22Rv1 (cell line): ENCODE measurements around the gene DHRS12.

Experiments used
- ZFX ChIP-seq: fragments of 450-650 bp; IDR thresholded peaks from 2 replicates; pipeline ENCODE4 v1.6.1; 2017; ENCODE audit warnings: antibody characterized with exemption, borderline replicate concordance
- TF ChIP-seq, protein P1 (sequence below): fragments of 450-650 bp; IDR thresholded peaks from 2 replicates; pipeline ENCODE4 v1.5.1; 2017; ENCODE audit warnings: mild to moderate bottlenecking

DNA sequence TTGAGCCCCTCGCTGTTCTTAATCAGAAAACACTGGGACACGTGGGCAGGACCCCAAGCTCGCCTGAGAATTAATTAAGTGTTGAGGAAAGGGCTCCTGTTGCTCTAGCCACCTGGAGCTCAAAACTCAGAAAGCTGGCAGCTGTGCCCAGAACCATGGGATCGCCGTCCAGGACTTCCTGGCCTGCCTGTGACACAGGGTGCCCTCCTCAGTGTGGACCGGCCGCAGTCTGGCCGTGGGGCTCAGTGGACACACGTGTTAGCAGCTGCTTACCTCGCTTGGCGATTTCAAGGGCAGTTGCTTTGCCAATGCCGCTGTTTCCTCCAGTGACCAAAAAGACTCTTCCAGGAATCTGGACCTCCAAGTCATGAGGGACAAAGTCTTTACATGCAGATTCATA is 4.7 kb downstream of the DHRS12 start:
- TF ChIP-seq, protein P1, sequence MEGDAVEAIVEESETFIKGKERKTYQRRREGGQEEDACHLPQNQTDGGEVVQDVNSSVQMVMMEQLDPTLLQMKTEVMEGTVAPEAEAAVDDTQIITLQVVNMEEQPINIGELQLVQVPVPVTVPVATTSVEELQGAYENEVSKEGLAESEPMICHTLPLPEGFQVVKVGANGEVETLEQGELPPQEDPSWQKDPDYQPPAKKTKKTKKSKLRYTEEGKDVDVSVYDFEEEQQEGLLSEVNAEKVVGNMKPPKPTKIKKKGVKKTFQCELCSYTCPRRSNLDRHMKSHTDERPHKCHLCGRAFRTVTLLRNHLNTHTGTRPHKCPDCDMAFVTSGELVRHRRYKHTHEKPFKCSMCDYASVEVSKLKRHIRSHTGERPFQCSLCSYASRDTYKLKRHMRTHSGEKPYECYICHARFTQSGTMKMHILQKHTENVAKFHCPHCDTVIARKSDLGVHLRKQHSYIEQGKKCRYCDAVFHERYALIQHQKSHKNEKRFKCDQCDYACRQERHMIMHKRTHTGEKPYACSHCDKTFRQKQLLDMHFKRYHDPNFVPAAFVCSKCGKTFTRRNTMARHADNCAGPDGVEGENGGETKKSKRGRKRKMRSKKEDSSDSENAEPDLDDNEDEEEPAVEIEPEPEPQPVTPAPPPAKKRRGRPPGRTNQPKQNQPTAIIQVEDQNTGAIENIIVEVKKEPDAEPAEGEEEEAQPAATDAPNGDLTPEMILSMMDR, result no peak
- no peak for TF ChIP-seq ZFX
